HG03432 (cell line): ENCODE results near the gene PLEKHO2.

Source experiments
- ATAC-seq: cut with Tn5 transposase; IDR thresholded peaks from one replicate; pipeline ENCODE4 v1.9.1; 2021; ENCODE audit warnings: mild to moderate bottlenecking, moderate library complexity; ENCODE audit not compliant: unreplicated experiment

Gene PLEKHO2

GRCh38 chr15:64911311-64912186 lies 69.8 kb downstream of the PLEKHO2 start, which contains the start of gene ANKDD1A:
ANKDD1A (plus strand) TSS chr15:64911902; CDS start chr15:64911931, 29 bp downstream.
- peak; percentile 84 for ATAC-seq

GRCh38 chr15:64912379-64913325 lies 70.9 kb downstream of the PLEKHO2 start:
- ATAC-seq: no peak

GRCh38 chr15:64915518-64916227 lies 74.0 kb downstream of the PLEKHO2 start:
- ATAC-seq: no peak

- ATAC-seq: no peak
Observed at GRCh38 chr15:64916365-64916764, 74.7 kb downstream of the PLEKHO2 start.

- ATAC-seq: no peak
Observed at GRCh38 chr15:64917211-64917610, 75.5 kb downstream of the PLEKHO2 start.
